Activated CD8-positive, alpha-beta T cell treated with anti-CD3 and anti-CD28 coated beads for 36 hours (primary cell): ENCODE measurements around the gene BSDC1. TPM values are rescaled to one million over a fixed set of nuclear protein-coding genes. Genes with fewer than 3 reads are reported as not detected.

ENCODE experiments used
- ATAC-seq: fragments of 200-7000 bp; cut with Tn5 transposase; one replicate; pipeline ENCODE4 v1.10.0; 2021; ENCODE audit warnings: mild to moderate bottlenecking, moderate library complexity
- CTCF ChIA-PET: fragments of 350-600 bp; sonication (Branson Sonifier 250); formaldehyde crosslinking; loops from one replicate; lab custom pipeline; 2021; ENCODE audit warnings: antibody characterized with exemption; lab: Charles Lee
- POLR2A ChIA-PET: fragments of 350-600 bp; sonication (Branson Sonifier 250); formaldehyde crosslinking; loops from one replicate; lab custom pipeline; 2021; ENCODE audit warnings: antibody characterized with exemption; lab: Charles Lee
- DNase-seq: peaks from one replicate; pipeline ENCODE4 v3.0.0-alpha.2; 2020
- H3K27ac Mint-ChIP-seq: one replicate; pipeline ENCODE4 v1.8.0; 2021; ENCODE audit warnings: mild to moderate bottlenecking, mixed read lengths
- H3K27me3 Mint-ChIP-seq: one replicate; pipeline ENCODE4 v1.8.0; 2021; ENCODE audit warnings: mixed read lengths
- H3K36me3 Mint-ChIP-seq: one replicate; pipeline ENCODE4 v1.8.0; 2021; ENCODE audit warnings: low read depth, mixed read lengths
- H3K4me1 Mint-ChIP-seq: one replicate; pipeline ENCODE4 v1.8.0; 2021; ENCODE audit warnings: low read depth, mixed read lengths
- H3K4me3 Mint-ChIP-seq: one replicate; pipeline ENCODE4 v1.8.0; 2021; ENCODE audit warnings: mild to moderate bottlenecking, moderate library complexity, mixed read lengths
- H3K9me3 Mint-ChIP-seq: one replicate; pipeline ENCODE4 v1.8.0; 2021; ENCODE audit warnings: mixed read lengths
- CTCF ChIP-seq: fragments of 200-600 bp; IDR thresholded peaks from one replicate; pipeline ENCODE4 v1.8.0; 2022; ENCODE audit warnings: antibody characterized with exemption, mild to moderate bottlenecking
- intact Hi-C: fragments of 100-400 bp; cut with micrococcal nuclease; formaldehyde crosslinking; loops from one replicate; pipeline ENCODE4 v1.10.0; 2022
- total RNA-seq, 2 experiments: library from RNA; stranded (reverse); gene quantifications; one replicate each; pipeline ENCODE4 v1.2.3, GENCODE V29; 2021

The BSDC1 gene
- total RNA-seq, 2 experiments from 2014 or later, result 30.6 to 33.3 TPM

GRCh38 chr1:32394890-32395432 is 720 bp upstream of the BSDC1 start:
- no peak for ATAC-seq
- TF ChIP-seq CTCF, result no peak
- Mint-ChIP-seq H3K36me3 (no peaks in the 10 kb centered on the region), H3K4me1 (peaks cover 19% of the 10 kb centered on the region), H3K9me3 (no peaks in the 10 kb centered on the region), H3K27me3 (no peaks in the 10 kb centered on the region), H3K4me3 (peak overlapping the region; percentile 82), H3K27ac (peak overlapping the region; percentile 96)
- intact Hi-C loops, result no loop called here
- ChIA-PET POLR2A (interaction anchor here (0.9 to 1.9 kb wide), 15 partner anchors 9 to 322 kb away, joined by 3 to 18 read pairs (median 3); partner anchors contain the start of genes CCDC28B, HDAC1, MARCKSL1 and RBBP4), CTCF (interaction anchor here (0.7 to 1.5 kb wide), 8 partner anchors 11 to 497 kb away, joined by 3 to 4 read pairs (median 4); partner anchors contain the start of gene MARCKSL1)
- no peak for DNase-seq

- CTCF ChIA-PET, result interaction anchor here (0.8 to 1.4 kb wide), 6 partner anchors 20 to 498 kb away, joined by 3 to 4 read pairs (median 3); no protein-coding TSS in a partner anchor
- no peak for TF ChIP-seq CTCF
- intact Hi-C loops, result no loop called here
- POLR2A ChIA-PET, result interaction anchor here (0.6 to 1.9 kb wide), 15 partner anchors 9 to 321 kb away, joined by 3 to 18 read pairs (median 3); partner anchors contain the start of genes HDAC1, MARCKSL1 and TMEM39B
- H3K36me3 Mint-ChIP-seq, result no peaks in the 10 kb centered on the region
- peak overlapping the region; percentile 96 for H3K27ac Mint-ChIP-seq
- H3K4me3 Mint-ChIP-seq, result peak overlapping the region; percentile 82
- ATAC-seq, result peak; percentile 7
- H3K9me3 Mint-ChIP-seq, result no peaks in the 10 kb centered on the region
- peaks cover 19% of the 10 kb centered on the region for H3K4me1 Mint-ChIP-seq
- no peaks in the 10 kb centered on the region for H3K27me3 Mint-ChIP-seq
- peak; percentile 61 for DNase-seq
These were observed 455 bp downstream of the BSDC1 start for GRCh38 chr1:32393832-32394140.

GRCh38 chr1:32393136-32393535 is 1.1 kb downstream of the BSDC1 start:
- no peak for TF ChIP-seq CTCF
- intact Hi-C loops, result no loop called here
- H3K9me3 Mint-ChIP-seq, result no peaks in the 10 kb centered on the region
- no peaks in the 10 kb centered on the region for H3K36me3 Mint-ChIP-seq
- peak overlapping the region; percentile 82 for H3K4me3 Mint-ChIP-seq
- POLR2A ChIA-PET, result interaction anchor here (0.7 to 1.9 kb wide), 6 partner anchors 10 to 102 kb away, joined by 3 to 18 read pairs (median 4); partner anchors contain the start of genes HDAC1 and MARCKSL1
- peak overlapping the region; percentile 96 for H3K27ac Mint-ChIP-seq
- CTCF ChIA-PET, result interaction anchor here (1.0 kb wide), 1 partner anchor 20 kb away, joined by 3 read pairs; no protein-coding TSS in a partner anchor
- no peaks in the 10 kb centered on the region for H3K27me3 Mint-ChIP-seq
- peaks cover 19% of the 10 kb centered on the region for H3K4me1 Mint-ChIP-seq
- ATAC-seq, result no peak
- DNase-seq, result peak; percentile 21

GRCh38 chr1:32392325-32392724 is 1.9 kb downstream of the BSDC1 start:
- DNase-seq, result no peak
- Mint-ChIP-seq H3K36me3 (peaks cover 2% of the 10 kb centered on the region), H3K9me3 (no peaks in the 10 kb centered on the region), H3K4me1 (peaks cover 22% of the 10 kb centered on the region), H3K4me3 (peak overlapping the region; percentile 22), H3K27me3 (no peaks in the 10 kb centered on the region), H3K27ac (peak overlapping the region; percentile 33)
- intact Hi-C loops, result no loop called here
- ChIA-PET CTCF (interaction anchor here (1.3 kb wide), 1 partner anchor 88 kb away, joined by 3 read pairs; no protein-coding TSS in a partner anchor), POLR2A (interaction anchor here (0.6 to 1.3 kb wide), 3 partner anchors 20 to 318 kb away, joined by 3 to 4 read pairs (median 3); partner anchors contain the start of gene HDAC1)
- no peak for ATAC-seq
- TF ChIP-seq CTCF, result no peak
